ENCODE measurements around the gene BDH1.
"Not testable (repeated sequence)": the region's sequence is repeated elsewhere in the genome, so short reads cannot be mapped to it uniquely, and the experiment has no call there.

DNA sequence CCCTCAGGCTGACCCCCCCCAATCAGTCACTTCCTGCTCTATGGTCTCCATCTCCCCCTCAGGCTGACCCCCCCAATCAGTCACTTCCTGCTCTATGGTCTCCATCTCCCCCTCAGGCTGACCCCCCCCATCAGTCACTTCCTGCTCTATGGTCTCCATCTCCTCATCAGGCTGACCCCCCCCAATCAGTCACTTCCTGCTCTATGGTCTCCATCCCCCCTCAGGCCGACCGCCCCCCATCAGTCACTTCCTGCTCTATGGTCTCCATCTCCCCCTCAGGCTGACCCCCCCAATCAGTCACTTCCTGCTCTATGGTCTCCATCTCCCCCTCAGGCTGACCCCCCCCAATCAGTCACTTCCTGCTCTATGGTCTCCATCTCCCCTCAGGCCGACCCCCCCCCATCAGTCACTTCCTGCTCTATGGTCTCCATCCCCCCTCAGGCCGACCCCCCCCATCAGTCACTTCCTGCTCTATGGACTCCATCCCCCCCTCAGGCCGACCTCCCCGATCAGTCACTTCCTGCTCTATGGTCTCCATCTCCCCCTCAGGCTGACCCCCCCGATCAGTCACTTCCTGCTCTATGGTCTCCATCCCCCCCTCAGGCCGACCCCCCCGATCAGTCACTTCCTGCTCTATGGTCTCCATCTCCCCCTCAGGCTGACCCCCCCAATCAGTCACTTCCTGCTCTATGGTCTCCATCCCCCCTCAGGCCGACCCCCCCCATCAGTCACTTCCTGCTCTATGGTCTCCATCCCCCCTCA, 37.7 kb downstream of the BDH1 start:
- TF ChIP-seq, protein P1, sequence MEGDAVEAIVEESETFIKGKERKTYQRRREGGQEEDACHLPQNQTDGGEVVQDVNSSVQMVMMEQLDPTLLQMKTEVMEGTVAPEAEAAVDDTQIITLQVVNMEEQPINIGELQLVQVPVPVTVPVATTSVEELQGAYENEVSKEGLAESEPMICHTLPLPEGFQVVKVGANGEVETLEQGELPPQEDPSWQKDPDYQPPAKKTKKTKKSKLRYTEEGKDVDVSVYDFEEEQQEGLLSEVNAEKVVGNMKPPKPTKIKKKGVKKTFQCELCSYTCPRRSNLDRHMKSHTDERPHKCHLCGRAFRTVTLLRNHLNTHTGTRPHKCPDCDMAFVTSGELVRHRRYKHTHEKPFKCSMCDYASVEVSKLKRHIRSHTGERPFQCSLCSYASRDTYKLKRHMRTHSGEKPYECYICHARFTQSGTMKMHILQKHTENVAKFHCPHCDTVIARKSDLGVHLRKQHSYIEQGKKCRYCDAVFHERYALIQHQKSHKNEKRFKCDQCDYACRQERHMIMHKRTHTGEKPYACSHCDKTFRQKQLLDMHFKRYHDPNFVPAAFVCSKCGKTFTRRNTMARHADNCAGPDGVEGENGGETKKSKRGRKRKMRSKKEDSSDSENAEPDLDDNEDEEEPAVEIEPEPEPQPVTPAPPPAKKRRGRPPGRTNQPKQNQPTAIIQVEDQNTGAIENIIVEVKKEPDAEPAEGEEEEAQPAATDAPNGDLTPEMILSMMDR (conservative IDR thresholded peaks at IDR 0.05 in 1 of 2, IDR thresholded peaks at IDR 0.05 in 1 of 2; ENCODE audit: extremely low read depth in 1 of 2, insufficient read depth in 1 of 2, low read depth in 1 of 2, low read length in 2 of 2) = not testable (repeated sequence)
- TF ChIP-seq EZH2 (IDR thresholded peaks at IDR 0.05; ENCODE audit: borderline replicate concordance, low read length) = not testable (repeated sequence)
